Immature natural killer cell (primary cell): ENCODE results near the gene PPP2R5A. TPM values are rescaled to one million over a fixed set of nuclear protein-coding genes. Genes with fewer than 3 reads are reported as not detected.
"Not testable (repeated sequence)": the region's sequence is repeated elsewhere in the genome, so short reads cannot be mapped to it uniquely, and the experiment has no call there.

ENCODE experiments used
- DNase-seq, 3 donors: peaks; one replicate each; pipeline ENCODE4 v3.0.0; 2022; ENCODE audit warnings: mixed read lengths in 1 of 3
- H3K27ac Mint-ChIP-seq, 6 donors: one replicate each; pipeline ENCODE4 v1.8.0; 2020; ENCODE audit warnings: mixed read lengths in 6 of 6, mild to moderate bottlenecking in 5 of 6, inconsistent platforms in 4 of 6, moderate library complexity in 3 of 6
- H3K27me3 Mint-ChIP-seq, 3 donors: one replicate each; pipeline ENCODE4 v1.8.0; 2020 to 2021; ENCODE audit warnings: low read depth in 3 of 3, mild to moderate bottlenecking in 3 of 3, mixed read lengths in 3 of 3, moderate library complexity in 3 of 3, inconsistent platforms in 1 of 3
- H3K36me3 Mint-ChIP-seq, 3 donors: one replicate each; pipeline ENCODE4 v1.8.0; 2020; ENCODE audit warnings: mixed read lengths in 3 of 3, inconsistent platforms in 2 of 3, mild to moderate bottlenecking in 2 of 3
- H3K4me1 Mint-ChIP-seq, 2 donors: one replicate each; pipeline ENCODE4 v1.8.0; 2020; ENCODE audit warnings: inconsistent platforms in 2 of 2, mild to moderate bottlenecking in 2 of 2, mixed read lengths in 2 of 2, moderate library complexity in 1 of 2
- H3K4me3 Mint-ChIP-seq, 5 donors: one replicate each; pipeline ENCODE4 v1.8.0; 2020; ENCODE audit warnings: mild to moderate bottlenecking in 5 of 5, mixed read lengths in 5 of 5, inconsistent platforms in 3 of 5, moderate library complexity in 3 of 5
- H3K9me3 Mint-ChIP-seq, 6 donors: one replicate each; pipeline ENCODE4 v1.8.0; 2020; ENCODE audit warnings: mild to moderate bottlenecking in 6 of 6, mixed read lengths in 6 of 6, inconsistent platforms in 4 of 6, moderate library complexity in 3 of 6
- polyA plus RNA-seq, 3 donors: library from polyadenylated mRNA; unstranded; fragments of 300-500 nt; fragmentation: Illumina TruSeq; gene quantifications; one replicate each; pipeline ENCODE4 v1.2.3, GENCODE V29; 2021

PPP2R5A gene
- polyA plus RNA-seq, 3 donors from 2014 or later: 57.0 to 87.2 (median 64.6) TPM

GRCh38 chr1:212395678-212396437 is 110.6 kb downstream of the PPP2R5A start:
- H3K4me1 Mint-ChIP-seq: peaks cover 9 to 13% of the 10 kb centered on the region in 2 donors
- peak overlapping the region in 1 of 6 donors; percentile 48 for H3K27ac Mint-ChIP-seq
- not testable (repeated sequence) for H3K4me3 Mint-ChIP-seq, DNase-seq, H3K27me3 Mint-ChIP-seq
- peaks cover 7 to 15% (median 10%) of the 10 kb centered on the region in 6 donors for H3K9me3 Mint-ChIP-seq
- peaks cover 20 to 41% (median 28%) of the 10 kb centered on the region in 3 donors for H3K36me3 Mint-ChIP-seq

GRCh38 chr1:212396638-212397037 is 111.4 kb downstream of the PPP2R5A start:
- peaks cover 7 to 13% of the 10 kb centered on the region in 2 donors for H3K4me1 Mint-ChIP-seq
- H3K4me3 Mint-ChIP-seq: no peak overlapping the region
- peaks cover 18 to 37% (median 25%) of the 10 kb centered on the region in 3 donors for H3K36me3 Mint-ChIP-seq
- H3K9me3 Mint-ChIP-seq: peaks cover 7 to 15% (median 10%) of the 10 kb centered on the region in 6 donors
- peaks cover 0 to 4% (median 0%) of the 10 kb centered on the region in 3 donors for H3K27me3 Mint-ChIP-seq
- H3K27ac Mint-ChIP-seq: no peak overlapping the region
- no peak for DNase-seq

GRCh38 chr1:212397171-212397570 is 112.0 kb downstream of the PPP2R5A start:
- Mint-ChIP-seq H3K9me3 (peaks cover 7 to 15% (median 10%) of the 10 kb centered on the region in 6 donors), H3K27ac (no peak overlapping the region), H3K4me1 (peaks cover 7 to 13% of the 10 kb centered on the region in 2 donors), H3K4me3 (no peak overlapping the region), H3K36me3 (peaks cover 17 to 36% (median 24%) of the 10 kb centered on the region in 3 donors), H3K27me3 (peaks cover 0 to 4% (median 0%) of the 10 kb centered on the region in 3 donors)
- no peak for DNase-seq

GRCh38 chr1:212401042-212401441 is 115.8 kb downstream of the PPP2R5A start:
- Mint-ChIP-seq H3K9me3 (peaks cover 5 to 11% (median 9%) of the 10 kb centered on the region in 6 donors), H3K4me3 (no peak overlapping the region), H3K27me3 (peaks cover 0 to 3% (median 2%) of the 10 kb centered on the region in 3 donors), H3K4me1 (peaks cover 0 to 10% of the 10 kb centered on the region in 2 donors), H3K27ac (no peak overlapping the region), H3K36me3 (peaks cover 25 to 29% (median 29%) of the 10 kb centered on the region in 3 donors)
- DNase-seq: no peak

- Mint-ChIP-seq H3K4me1 (peaks cover 0 to 10% of the 10 kb centered on the region in 2 donors), H3K27me3 (peaks cover 0 to 3% (median 0%) of the 10 kb centered on the region in 3 donors), H3K9me3 (peaks cover 0 to 2% (median 1%) of the 10 kb centered on the region in 6 donors), H3K27ac (no peak overlapping the region), H3K4me3 (no peak overlapping the region), H3K36me3 (peaks cover 15 to 27% (median 25%) of the 10 kb centered on the region in 3 donors)
- DNase-seq: no peak
These were observed 116.8 kb downstream of the PPP2R5A start for GRCh38 chr1:212401838-212402582.

GRCh38 chr1:212402666-212403321 is 117.6 kb downstream of the PPP2R5A start:
- Mint-ChIP-seq H3K4me1 (peaks cover 0 to 4% of the 10 kb centered on the region in 2 donors), H3K36me3 (peaks cover 16 to 31% (median 24%) of the 10 kb centered on the region in 3 donors), H3K27ac (peak overlapping the region in 1 of 6 donors; percentile 62), H3K27me3 (peaks cover 0 to 3% (median 0%) of the 10 kb centered on the region in 3 donors), H3K4me3 (no peak overlapping the region), H3K9me3 (no peaks in the 10 kb centered on the region)
- DNase-seq: no peak

GRCh38 chr1:212410231-212410820 is 125.1 kb downstream of the PPP2R5A start:
- Mint-ChIP-seq H3K9me3 (no peaks in the 10 kb centered on the region), H3K36me3 (peaks cover 21 to 41% (median 28%) of the 10 kb centered on the region in 3 donors), H3K4me1 (peaks cover 24 to 26% of the 10 kb centered on the region in 2 donors), H3K27ac (peak overlapping the region in 1 of 6 donors; percentile 7), H3K27me3 (peaks cover 0 to 2% (median 0%) of the 10 kb centered on the region in 3 donors), H3K4me3 (no peak overlapping the region)
- no peak for DNase-seq

Other genes with a start within 250 kb of the PPP2R5A start
- 10 to 100 TPM; 16.6 to 17.3 (median 17.0) TPM for gene INTS7, start 249.9 kb upstream of the PPP2R5A start, polyA plus RNA-seq
- 1 to 10 TPM; 1.4 to 3.5 (median 3.1) TPM for gene DTL, start 249.7 kb upstream of the PPP2R5A start, polyA plus RNA-seq
- 10 to 100 TPM in 1 of 3 donors, 1 to 10 TPM in 2; 9.2 to 10.2 (median 9.8) TPM for gene PACC1, start 129.5 kb downstream of the PPP2R5A start, polyA plus RNA-seq
- 10 to 100 TPM; 25.4 to 69.9 (median 67.5) TPM for gene NENF, start 147.5 kb downstream of the PPP2R5A start, polyA plus RNA-seq